ENCODE measurements around the gene TBX3.
"Not testable (repeated sequence)": the region's sequence is repeated elsewhere in the genome, so short reads cannot be mapped to it uniquely, and the experiment has no call there.

The TBX3 gene

GRCh38 chr12:114684098-114684869, at the start of gene TBX3:
TBX3 (minus strand) TSS chr12:114684175; CDS start chr12:114683200, 975 bp downstream.
- DNase-seq, result peak; percentile 8 to 46

GRCh38 chr12:114732426-114733030, 48.6 kb upstream of the TBX3 start:
- no peak for DNase-seq

GRCh38 chr12:114729731-114730130, 45.8 kb upstream of the TBX3 start:
- DNase-seq, result no peak

- DNase-seq, result no peak
Measured at GRCh38 chr12:114726092-114726710, 42.2 kb upstream of the TBX3 start.

- DNase-seq, result not testable (repeated sequence)
Measured at GRCh38 chr12:114722176-114722575, 38.2 kb upstream of the TBX3 start.

GRCh38 chr12:114721266-114721665, 37.3 kb upstream of the TBX3 start:
- no peak for DNase-seq

GRCh38 chr12:114713466-114714215, 29.7 kb upstream of the TBX3 start:
- no peak for DNase-seq

GRCh38 chr12:114711689-114712152, 27.7 kb upstream of the TBX3 start:
- DNase-seq, result no peak

GRCh38 chr12:114710151-114710550, 26.2 kb upstream of the TBX3 start:
- DNase-seq, result no peak

- DNase-seq, result no peak
Measured at GRCh38 chr12:114709112-114709511, 25.1 kb upstream of the TBX3 start.

GRCh38 chr12:114708598-114708997, 24.6 kb upstream of the TBX3 start:
- DNase-seq, result not testable (repeated sequence)

- no peak for DNase-seq
Measured at GRCh38 chr12:114704096-114704495, 20.1 kb upstream of the TBX3 start.

- DNase-seq, result no peak
Measured at GRCh38 chr12:114703060-114703493, 19.1 kb upstream of the TBX3 start.

- DNase-seq, result no peak
Measured at GRCh38 chr12:114702462-114702861, 18.5 kb upstream of the TBX3 start.

GRCh38 chr12:114701553-114701952, 17.6 kb upstream of the TBX3 start:
- DNase-seq, result no peak

- DNase-seq, result no peak
Measured at GRCh38 chr12:114701104-114701414, 17.1 kb upstream of the TBX3 start.

- DNase-seq, result no peak
Measured at GRCh38 chr12:114700392-114701103, 16.6 kb upstream of the TBX3 start.

- no peak for DNase-seq
Measured at GRCh38 chr12:114698566-114699163, 14.7 kb upstream of the TBX3 start.

- DNase-seq, result no peak
Measured at GRCh38 chr12:114697741-114698565, 14.0 kb upstream of the TBX3 start.

GRCh38 chr12:114697243-114697716, 13.3 kb upstream of the TBX3 start:
- no peak for DNase-seq

All from CD4-positive, alpha-beta T cell treated with Interleukin-1 beta for 1 hour (primary cell).